ACC112 (cell line): ENCODE results near the gene MASTL.
A peak's percentile ranks its signal among the peaks of the same experiment; 100 is the strongest.

Experiments used
- H2AFZ ChIP-seq: fragments of 200-600 bp; sonication (generic); one replicate; pipeline ENCODE4 v1.6.0; 2017; ENCODE audit warnings: antibody characterized with exemption, low read length; ENCODE audit not compliant: unreplicated experiment
- H3K27ac ChIP-seq: fragments of 200-600 bp; sonication (generic); 2 replicates; pipeline ENCODE4 v1.5.1; 2014; ENCODE audit warnings: low read depth, mild to moderate bottlenecking, antibody characterized with exemption, low read length, moderate library complexity
- H3K27me3 ChIP-seq: fragments of 200-600 bp; sonication (generic); 2 replicates; pipeline ENCODE4 v1.6.1; 2014; ENCODE audit warnings: mild to moderate bottlenecking, antibody characterized with exemption, low read length, moderate library complexity, mixed read lengths; ENCODE audit not compliant: insufficient read depth
- H3K36me3 ChIP-seq: fragments of 200-600 bp; sonication (generic); 2 replicates; pipeline ENCODE4 v1.6.1; 2016; ENCODE audit warnings: mild to moderate bottlenecking, antibody characterized with exemption, low read length, moderate library complexity, mixed read lengths; ENCODE audit not compliant: insufficient read depth
- H3K4me1 ChIP-seq: fragments of 200-600 bp; sonication (generic); one replicate; pipeline ENCODE4 v1.6.1; 2016; ENCODE audit warnings: low read length, mixed read lengths; ENCODE audit not compliant: insufficient read depth, unreplicated experiment, control insufficient read depth
- H3K4me3 ChIP-seq: fragments of 200-600 bp; sonication (generic); 2 replicates; pipeline ENCODE4 v1.5.1; 2014; ENCODE audit warnings: mild to moderate bottlenecking, low read depth, low read length
- H3K79me2 ChIP-seq: fragments of 200-600 bp; sonication (generic); one replicate; pipeline ENCODE4 v1.6.0; 2016; ENCODE audit warnings: low read length; ENCODE audit not compliant: control insufficient read depth, unreplicated experiment, insufficient read depth

The MASTL gene

DNA sequence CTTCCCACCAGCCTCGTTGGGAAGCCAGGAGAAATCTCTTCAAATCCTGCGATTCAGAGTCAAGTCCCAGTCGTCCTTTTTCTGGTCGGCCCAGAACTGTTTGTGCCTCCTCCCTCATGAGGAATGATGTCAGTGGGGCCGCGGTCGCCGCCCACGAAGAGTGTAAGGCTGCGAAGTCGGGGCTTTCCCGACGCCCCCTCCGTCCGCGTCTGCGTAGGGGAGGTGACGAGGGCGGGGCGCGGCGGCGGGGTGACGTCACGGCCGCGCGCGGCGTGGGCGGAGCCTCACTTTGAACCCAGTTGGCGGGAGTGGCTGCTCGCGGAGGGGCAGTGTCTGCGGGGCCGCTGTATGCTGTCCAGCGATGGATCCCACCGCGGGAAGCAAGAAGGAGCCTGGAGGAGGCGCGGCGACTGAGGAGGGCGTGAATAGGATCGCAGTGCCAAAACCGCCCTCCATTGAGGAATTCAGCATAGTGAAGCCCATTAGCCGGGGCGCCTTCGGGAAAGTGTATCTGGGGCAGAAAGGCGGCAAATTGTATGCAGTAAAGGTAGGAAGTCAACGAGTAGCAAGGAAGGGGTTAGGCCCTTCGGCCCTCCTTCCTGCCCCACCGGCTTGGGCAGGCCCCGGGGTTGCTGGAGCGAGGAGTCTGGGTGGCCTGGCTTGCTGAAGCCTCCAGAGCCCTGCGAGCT, at the start of gene MASTL:
Gene MASTL, plus strand, starts transcription at position 287 of the 689 bp plus-strand sequence. Its CDS starts 75 bp downstream, at position 362.
- Histone ChIP-seq H2AFZ (no peak within 1 kb of the TSS), H3K27ac (peak within 1 kb of the TSS; percentile 94)

DNA sequence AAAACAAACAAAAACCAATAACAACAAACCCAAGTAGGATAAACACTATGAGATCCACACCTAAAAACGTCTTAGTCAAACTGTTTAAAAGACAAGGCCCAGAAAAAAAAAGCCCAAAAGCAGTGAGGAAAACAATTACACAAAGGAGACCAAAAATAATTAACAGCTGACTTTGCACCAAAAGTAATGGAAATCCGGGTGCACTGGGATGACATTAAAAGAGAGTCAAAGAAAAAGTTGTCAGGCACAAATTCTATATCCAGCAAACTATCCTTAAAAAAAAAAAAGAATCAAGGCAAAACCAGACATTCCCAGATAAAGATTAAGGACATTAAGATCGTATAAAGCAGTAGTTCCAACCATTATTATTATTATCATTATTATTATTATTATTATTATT, 47.0 kb upstream of the MASTL start:
- Histone ChIP-seq H3K79me2 (no peaks in the 10 kb centered on the region), H3K4me1 (no peaks in the 10 kb centered on the region), H3K27ac (no peak overlapping the region), H3K27me3 (no peaks in the 10 kb centered on the region), H3K4me3 (no peak overlapping the region), H2AFZ (no peak overlapping the region), H3K36me3 (peaks cover 32% of the 10 kb centered on the region)

More for the DNA sequence above, at the start of gene MASTL:
- H3K36me3 ChIP-seq = peaks cover 8% of the 10 kb centered on the region; the same call in 1 of the 2 replicates
- H3K27me3 ChIP-seq = no peaks in the 10 kb centered on the region
- H3K79me2 ChIP-seq = peaks cover 77% of the 10 kb centered on the region
- H3K4me3 ChIP-seq = peak within 1 kb of the TSS; percentile 84
- peaks cover 25% of the 10 kb centered on the region for H3K4me1 ChIP-seq

DNA sequence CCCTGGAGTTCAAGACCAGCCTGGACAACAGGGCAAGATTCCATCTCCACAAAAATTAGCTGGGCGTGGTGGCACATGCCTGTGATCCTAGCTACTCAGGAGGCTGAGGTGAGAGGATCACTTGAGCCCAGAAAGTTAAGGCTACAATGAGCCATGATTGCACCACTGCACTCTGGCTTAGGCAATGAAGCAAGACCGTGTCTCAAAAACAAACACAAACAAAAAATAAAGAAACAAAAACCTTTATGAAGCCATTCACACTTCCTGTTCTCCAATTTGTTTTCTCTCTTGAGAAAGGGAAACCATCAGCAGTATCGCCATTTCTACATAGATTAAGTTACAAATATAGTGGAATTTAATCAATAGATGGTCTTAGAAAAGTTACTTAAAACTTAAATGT, 20.8 kb upstream of the MASTL start:
- H3K36me3 ChIP-seq = peaks cover 39% of the 10 kb centered on the region
- no peaks in the 10 kb centered on the region for H3K79me2 ChIP-seq
- H2AFZ ChIP-seq = no peak overlapping the region
- no peaks in the 10 kb centered on the region for H3K27me3 ChIP-seq
- H3K4me3 ChIP-seq = no peak overlapping the region
- no peak overlapping the region for H3K27ac ChIP-seq
- no peaks in the 10 kb centered on the region for H3K4me1 ChIP-seq

DNA sequence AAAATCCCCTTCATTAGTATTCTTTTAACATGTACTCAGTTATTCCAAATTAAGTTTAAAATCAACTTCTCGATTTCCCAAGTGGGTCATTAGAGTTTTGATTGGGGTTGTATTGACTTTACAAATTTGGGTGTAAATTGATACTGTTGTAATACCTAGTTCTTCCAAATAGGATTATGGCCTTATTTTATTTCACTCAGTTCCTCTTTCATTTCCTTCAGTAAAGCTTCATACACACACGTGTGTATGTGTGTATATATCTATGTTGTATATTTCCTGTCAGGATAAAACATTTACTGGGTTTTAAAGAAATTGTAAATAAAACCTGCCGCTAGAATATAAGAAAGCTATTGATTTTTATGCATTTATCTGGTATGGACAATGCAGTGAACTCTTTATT, 16.9 kb upstream of the MASTL start:
- H3K4me3 ChIP-seq = no peak overlapping the region
- no peaks in the 10 kb centered on the region for H3K27me3 ChIP-seq
- no peak overlapping the region for H3K27ac ChIP-seq
- H3K36me3 ChIP-seq = peaks cover 27% of the 10 kb centered on the region
- H3K4me1 ChIP-seq = no peaks in the 10 kb centered on the region
- H3K79me2 ChIP-seq = peaks cover 3% of the 10 kb centered on the region
- no peak overlapping the region for H2AFZ ChIP-seq

DNA sequence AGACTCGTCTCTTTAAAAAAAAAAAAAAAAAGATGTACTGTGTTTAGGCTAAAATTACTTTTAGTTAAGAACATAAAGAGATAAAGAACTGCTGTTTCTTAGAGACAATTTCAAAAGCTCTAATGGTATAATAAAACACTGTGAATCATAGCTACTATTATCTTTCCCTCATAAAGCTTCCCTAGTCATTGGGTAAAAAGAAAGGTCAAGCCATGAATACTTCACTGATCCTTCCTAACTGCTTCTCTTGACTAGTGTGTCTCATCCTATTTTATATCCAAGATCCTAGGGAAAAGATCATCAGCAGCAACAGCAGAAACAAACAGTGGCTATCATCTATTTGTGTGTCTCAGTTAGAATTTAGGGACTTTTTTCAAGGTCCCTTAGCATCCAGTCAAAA, 11.5 kb upstream of the MASTL start:
- Histone ChIP-seq H3K36me3 (peaks cover 32% of the 10 kb centered on the region), H3K79me2 (peaks cover 49% of the 10 kb centered on the region), H2AFZ (no peak overlapping the region), H3K27me3 (no peaks in the 10 kb centered on the region), H3K4me1 (no peaks in the 10 kb centered on the region), H3K27ac (no peak overlapping the region), H3K4me3 (no peak overlapping the region)

DNA sequence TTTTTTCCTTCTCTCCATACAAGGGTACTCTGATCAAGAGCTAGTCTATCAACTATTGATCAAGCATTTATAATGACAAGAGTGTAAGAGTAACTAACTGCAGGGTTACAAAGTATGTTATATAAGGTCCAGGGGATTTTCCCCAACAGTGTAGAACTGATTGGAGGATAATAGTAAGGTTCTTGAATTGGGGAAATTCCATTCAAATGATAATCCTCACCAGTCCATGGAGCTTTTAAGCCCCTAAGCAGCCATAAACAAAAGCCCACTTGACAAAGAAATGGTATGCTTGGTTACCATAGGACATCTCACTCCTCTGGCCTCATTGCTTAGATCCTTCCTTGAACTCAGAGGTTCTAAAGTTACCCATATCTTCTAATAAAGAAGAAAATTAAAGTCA, 9.2 kb upstream of the MASTL start:
- peaks cover 31% of the 10 kb centered on the region for H3K36me3 ChIP-seq
- H3K27ac ChIP-seq = no peak overlapping the region
- H3K4me1 ChIP-seq = no peaks in the 10 kb centered on the region
- H3K4me3 ChIP-seq = no peak overlapping the region
- H3K27me3 ChIP-seq = no peaks in the 10 kb centered on the region
- no peak overlapping the region for H2AFZ ChIP-seq
- H3K79me2 ChIP-seq = peaks cover 70% of the 10 kb centered on the region

DNA sequence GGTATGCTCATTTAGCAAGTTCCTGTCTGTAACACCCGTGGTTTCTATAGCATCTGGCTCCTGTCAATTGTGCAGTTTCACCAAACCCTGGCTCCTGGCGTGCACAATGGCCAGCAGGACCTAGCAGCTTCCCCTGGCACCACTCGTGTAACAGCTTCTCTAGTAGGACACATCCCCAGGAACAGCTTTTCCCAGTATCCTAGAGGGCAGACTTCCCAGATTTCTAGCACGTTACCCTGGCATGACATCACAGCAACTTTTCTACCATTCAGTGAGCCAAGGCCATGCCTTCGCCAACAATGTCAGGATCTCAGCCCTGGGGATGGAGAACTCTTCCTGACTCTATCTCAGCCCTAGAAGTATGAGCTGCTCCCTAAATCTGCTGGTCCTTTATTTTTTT, 7.5 kb upstream of the MASTL start:
- peaks cover 86% of the 10 kb centered on the region for H3K79me2 ChIP-seq

DNA sequence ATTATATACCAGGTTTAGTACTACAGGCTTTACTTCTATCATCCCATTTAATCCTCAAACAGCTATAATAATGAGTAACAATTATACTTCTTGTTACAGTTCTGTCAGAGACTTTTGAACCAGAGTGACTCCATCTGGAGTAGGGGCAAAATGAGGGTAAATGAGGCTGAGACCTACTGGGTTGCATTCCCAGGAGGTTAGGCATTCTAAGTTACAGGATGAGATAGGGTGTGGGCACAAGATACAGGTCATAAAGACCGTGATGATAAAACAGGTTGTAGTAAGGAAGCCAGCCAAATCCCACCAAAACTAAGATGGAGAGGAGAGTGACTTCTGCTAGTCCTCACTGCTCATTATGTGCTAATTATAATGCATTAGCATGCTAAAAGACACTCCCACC, 4.9 kb upstream of the MASTL start:
- Histone ChIP-seq H3K36me3 (peaks cover 16% of the 10 kb centered on the region), H3K79me2 (peaks cover 84% of the 10 kb centered on the region), H3K4me1 (peaks cover 6% of the 10 kb centered on the region), H2AFZ (no peak overlapping the region), H3K27me3 (no peaks in the 10 kb centered on the region), H3K27ac (no peak overlapping the region), H3K4me3 (no peak overlapping the region)

More for the DNA sequence above, 7.5 kb upstream of the MASTL start:
- no peaks in the 10 kb centered on the region for H3K27me3 ChIP-seq
- H3K27ac ChIP-seq = no peak overlapping the region
- H3K36me3 ChIP-seq = peaks cover 29% of the 10 kb centered on the region
- H2AFZ ChIP-seq = no peak overlapping the region
- peaks cover 6% of the 10 kb centered on the region for H3K4me1 ChIP-seq
- no peak overlapping the region for H3K4me3 ChIP-seq

DNA sequence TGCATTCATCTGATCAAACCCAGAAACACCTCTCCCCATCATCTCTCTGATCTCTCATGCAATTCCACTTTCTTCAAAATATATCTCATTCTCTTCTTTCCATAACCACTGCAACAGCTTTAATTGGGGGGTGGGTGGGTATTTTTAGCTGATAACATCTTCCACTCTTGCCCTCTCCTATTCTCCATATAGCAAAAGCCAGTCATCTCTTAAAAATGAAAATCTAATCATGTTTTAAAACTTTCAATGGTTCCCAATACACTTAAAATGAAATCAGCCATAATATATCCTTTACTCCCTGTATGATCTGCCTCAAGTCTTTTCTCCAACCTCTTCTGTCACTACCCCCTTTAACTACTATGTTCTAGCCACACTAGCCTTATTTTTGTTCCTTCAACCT, 2.5 kb upstream of the MASTL start:
- H3K27me3 ChIP-seq = no peaks in the 10 kb centered on the region
- H3K36me3 ChIP-seq = peaks cover 3% of the 10 kb centered on the region; the same call in 1 of the 2 replicates
- H3K79me2 ChIP-seq = peaks cover 84% of the 10 kb centered on the region
- H2AFZ ChIP-seq = no peak overlapping the region
- H3K4me3 ChIP-seq = peak overlapping the region; percentile 84
- peaks cover 14% of the 10 kb centered on the region for H3K4me1 ChIP-seq
- no peak overlapping the region for H3K27ac ChIP-seq

DNA sequence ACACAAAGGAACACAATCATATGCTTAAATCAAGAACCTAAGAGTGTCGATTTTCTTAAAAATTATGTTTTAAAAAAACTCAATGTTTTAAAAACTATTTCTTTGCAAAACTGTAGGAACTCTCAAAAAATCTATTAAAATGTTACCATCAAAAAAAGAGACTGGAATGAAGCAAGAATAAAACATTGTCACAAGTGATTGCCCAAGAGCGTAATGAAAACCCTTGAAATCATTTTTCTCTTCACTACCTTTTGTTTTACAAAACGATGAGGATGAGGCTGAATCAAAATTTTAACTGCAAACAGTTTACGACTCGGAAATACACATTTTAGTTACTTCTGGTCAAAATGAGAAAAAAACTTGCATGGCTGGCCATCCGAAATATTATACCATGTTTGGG, 1.8 kb upstream of the MASTL start:
- Histone ChIP-seq H3K79me2 (peaks cover 85% of the 10 kb centered on the region), H3K36me3 (peaks cover 3% of the 10 kb centered on the region; the same call in 1 of the 2 replicates), H3K27ac (peak overlapping the region; percentile 94), H3K4me3 (peak overlapping the region; percentile 84), H3K27me3 (no peaks in the 10 kb centered on the region), H3K4me1 (peaks cover 20% of the 10 kb centered on the region), H2AFZ (no peak overlapping the region)

DNA sequence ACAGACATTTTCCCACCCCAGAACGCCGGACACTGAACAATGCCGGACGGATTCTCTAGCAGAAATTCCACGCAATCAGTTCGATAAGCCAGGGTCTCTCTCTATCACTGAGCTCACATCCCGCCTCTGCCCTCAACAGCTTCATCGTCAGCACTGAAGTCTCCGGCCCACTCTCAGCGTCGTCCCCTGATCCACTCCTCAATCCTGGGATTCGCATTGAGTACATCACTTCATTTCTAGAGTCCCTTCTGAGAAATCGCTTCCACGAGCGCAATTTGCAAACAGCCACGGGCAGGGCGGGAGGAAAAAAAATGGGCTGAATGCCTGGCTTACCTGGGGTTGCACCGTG, 1.3 kb upstream of the MASTL start:
- Histone ChIP-seq H3K36me3 (peaks cover 7% of the 10 kb centered on the region; the same call in 1 of the 2 replicates), H3K27ac (peak overlapping the region; percentile 94), H3K27me3 (no peaks in the 10 kb centered on the region), H3K79me2 (peaks cover 85% of the 10 kb centered on the region), H3K4me3 (peak overlapping the region; percentile 84), H3K4me1 (peaks cover 25% of the 10 kb centered on the region), H2AFZ (peak overlapping the region; percentile 18)
